Fibroblast of upper back skin (primary cell): ENCODE results near the gene USP25.

Source experiments
- DNase-seq: peaks from one replicate; pipeline ENCODE4 v3.0.0-alpha.2; 2013

Gene USP25, protein sequence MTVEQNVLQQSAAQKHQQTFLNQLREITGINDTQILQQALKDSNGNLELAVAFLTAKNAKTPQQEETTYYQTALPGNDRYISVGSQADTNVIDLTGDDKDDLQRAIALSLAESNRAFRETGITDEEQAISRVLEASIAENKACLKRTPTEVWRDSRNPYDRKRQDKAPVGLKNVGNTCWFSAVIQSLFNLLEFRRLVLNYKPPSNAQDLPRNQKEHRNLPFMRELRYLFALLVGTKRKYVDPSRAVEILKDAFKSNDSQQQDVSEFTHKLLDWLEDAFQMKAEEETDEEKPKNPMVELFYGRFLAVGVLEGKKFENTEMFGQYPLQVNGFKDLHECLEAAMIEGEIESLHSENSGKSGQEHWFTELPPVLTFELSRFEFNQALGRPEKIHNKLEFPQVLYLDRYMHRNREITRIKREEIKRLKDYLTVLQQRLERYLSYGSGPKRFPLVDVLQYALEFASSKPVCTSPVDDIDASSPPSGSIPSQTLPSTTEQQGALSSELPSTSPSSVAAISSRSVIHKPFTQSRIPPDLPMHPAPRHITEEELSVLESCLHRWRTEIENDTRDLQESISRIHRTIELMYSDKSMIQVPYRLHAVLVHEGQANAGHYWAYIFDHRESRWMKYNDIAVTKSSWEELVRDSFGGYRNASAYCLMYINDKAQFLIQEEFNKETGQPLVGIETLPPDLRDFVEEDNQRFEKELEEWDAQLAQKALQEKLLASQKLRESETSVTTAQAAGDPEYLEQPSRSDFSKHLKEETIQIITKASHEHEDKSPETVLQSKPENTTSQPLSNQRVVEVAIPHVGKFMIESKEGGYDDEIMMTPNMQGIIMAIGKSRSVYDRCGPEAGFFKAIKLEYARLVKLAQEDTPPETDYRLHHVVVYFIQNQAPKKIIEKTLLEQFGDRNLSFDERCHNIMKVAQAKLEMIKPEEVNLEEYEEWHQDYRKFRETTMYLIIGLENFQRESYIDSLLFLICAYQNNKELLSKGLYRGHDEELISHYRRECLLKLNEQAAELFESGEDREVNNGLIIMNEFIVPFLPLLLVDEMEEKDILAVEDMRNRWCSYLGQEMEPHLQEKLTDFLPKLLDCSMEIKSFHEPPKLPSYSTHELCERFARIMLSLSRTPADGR

GRCh38 chr21:15729674-15730483, at the start of gene USP25:
Gene USP25, plus strand, starts transcription at chr21:15729982. Its CDS starts 412 bp downstream, at chr21:15730394.
- DNase-seq: peak; percentile 69

DNA sequence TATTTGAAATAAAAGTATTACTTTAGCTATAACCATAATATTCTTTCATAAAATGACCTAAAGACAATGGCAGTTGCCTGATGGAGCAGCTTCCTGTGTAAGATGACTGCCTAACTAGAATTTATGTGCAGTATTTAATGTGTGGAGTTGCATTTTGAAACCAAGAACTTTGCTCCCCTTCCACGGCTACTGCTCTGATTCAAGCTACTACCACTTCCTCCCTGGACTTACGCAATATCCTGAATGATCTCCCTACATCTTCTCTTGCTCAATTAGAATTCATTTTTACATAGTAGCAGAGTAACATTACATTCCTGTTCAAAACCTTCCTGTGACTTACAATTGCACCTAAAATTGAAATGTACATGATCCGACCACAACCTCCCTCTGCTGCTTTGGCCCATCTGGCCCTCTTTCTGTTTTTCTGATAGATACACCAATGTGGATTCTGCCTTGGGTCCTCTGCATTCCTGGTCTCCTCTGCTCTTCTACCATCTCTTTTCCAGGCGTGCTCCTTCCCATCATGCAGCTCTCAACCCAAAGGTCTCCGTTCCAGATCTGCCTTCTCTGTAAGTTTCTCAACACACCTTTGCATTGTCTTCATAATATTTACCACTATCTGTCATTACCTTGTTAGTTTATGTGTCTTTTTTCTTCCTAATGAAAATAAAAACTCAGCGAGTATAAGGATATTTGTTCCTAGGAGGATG, 47.4 kb upstream of the USP25 start:
- peak; percentile 80 for DNase-seq

DNA sequence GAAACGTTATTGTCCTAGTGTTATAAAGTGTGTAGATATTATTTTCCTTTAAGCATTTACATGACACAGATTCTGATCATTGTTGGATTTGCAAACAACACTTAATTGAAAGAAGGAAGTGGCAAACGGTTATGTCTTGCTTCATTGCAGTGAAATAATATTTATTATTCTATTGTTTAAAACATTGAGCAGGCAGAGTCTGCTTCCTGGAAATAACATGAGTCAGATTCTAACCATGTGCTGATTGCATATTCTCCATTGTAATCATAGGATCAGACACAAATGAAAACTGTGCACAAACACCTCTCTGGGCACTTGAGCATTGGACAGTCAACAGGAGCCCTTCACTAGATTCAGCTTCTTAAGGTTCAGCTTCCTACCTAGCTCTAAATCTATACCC, 46.8 kb upstream of the USP25 start:
- peak; percentile 47 for DNase-seq

DNA sequence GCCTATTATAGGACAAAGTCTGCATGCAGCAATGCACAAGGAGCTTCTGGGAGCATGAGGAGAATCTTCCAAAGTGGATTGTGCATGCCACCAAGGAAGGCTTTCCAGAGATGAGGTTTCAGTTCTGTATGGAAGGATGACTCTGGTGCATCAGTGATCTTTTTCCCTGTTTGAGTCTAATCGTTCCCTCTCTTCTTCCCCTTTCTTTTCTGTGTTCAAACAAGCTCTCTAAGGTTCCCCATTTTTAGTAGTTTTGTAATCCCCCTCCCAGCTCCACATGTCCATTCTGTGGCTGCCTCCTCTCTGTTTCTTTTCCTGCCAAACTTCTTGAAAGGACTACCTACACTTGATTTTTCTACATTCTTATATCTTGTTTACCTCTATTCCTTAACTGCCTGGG, 43.3 kb upstream of the USP25 start:
- DNase-seq: no peak

GRCh38 chr21:15687208-15687607, 42.6 kb upstream of the USP25 start:
- DNase-seq: peak; percentile 27

DNA sequence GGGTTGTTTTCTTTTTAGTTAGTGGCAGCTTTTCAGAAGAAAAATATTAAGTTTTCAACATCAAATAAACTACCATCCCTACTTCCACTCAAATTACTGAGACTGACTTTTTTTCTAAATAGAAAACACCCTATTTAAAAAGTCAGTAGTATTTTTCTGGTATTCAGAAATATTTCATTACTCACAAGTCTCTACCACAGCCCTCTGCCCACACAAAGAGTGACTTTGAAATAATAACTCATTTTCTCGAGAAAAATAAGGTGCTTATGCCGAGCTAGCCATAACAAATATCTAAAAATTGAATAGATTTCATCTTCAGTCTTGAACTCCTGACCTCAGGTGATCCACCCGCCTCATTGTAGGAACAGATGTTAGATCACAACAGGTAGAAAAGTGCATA, 41.8 kb upstream of the USP25 start:
- DNase-seq: no peak

DNA sequence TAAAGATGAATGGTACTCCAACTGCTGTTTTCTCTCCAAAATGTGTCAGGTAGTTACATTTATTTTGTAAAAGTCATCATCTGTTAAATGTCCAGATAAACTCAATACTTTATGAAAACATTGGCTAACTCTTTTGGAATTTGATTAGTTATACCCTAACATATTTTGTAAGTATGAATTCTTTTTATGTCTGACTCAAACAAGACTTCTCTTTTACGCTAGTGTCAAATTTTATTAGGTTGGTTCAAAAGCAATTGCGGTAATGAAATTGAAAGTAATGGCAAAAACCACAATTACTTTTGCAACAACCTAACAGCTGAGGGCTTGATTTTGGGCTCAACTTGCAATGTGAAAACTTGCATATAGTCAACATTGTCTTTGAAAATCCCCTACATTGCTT, 41.0 kb upstream of the USP25 start:
- DNase-seq: peak; percentile 31

- DNase-seq: no peak
Observed at GRCh38 chr21:15692711-15693110, 37.1 kb upstream of the USP25 start.

GRCh38 chr21:15695241-15695640, 34.5 kb upstream of the USP25 start:
- peak; percentile 18 for DNase-seq

GRCh38 chr21:15701830-15702229, 28.0 kb upstream of the USP25 start:
- no peak for DNase-seq

- no peak for DNase-seq
Observed at GRCh38 chr21:15703932-15704331, 25.9 kb upstream of the USP25 start.

GRCh38 chr21:15706696-15707095, 23.1 kb upstream of the USP25 start:
- peak; percentile 100 for DNase-seq

GRCh38 chr21:15713412-15713811, 16.4 kb upstream of the USP25 start:
- peak; percentile 20 for DNase-seq

DNA sequence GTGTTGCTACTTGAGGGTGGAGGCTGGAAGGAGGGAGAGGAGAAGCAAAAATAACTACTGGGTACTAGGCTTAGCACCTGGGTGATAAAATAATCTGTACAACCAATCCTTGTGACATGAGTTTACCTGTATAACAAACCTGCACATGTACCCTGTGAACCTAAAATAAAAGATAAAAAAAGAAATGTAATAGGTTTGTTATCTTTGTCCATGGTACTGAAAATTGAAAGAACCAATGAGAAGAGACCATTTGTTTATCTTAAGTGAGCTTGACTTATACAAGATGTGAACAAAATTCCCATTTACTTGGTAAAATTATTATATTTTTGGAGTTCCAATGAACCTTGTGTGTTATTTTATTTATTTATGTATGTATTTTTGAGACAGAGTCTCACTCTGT, 11.1 kb upstream of the USP25 start:
- no peak for DNase-seq

GRCh38 chr21:15719976-15720375, 9.8 kb upstream of the USP25 start:
- DNase-seq: no peak

- DNase-seq: no peak
Observed at GRCh38 chr21:15722591-15723324, 7.0 kb upstream of the USP25 start.

- no peak for DNase-seq
Observed at GRCh38 chr21:15725949-15726348, 3.8 kb upstream of the USP25 start.

DNA sequence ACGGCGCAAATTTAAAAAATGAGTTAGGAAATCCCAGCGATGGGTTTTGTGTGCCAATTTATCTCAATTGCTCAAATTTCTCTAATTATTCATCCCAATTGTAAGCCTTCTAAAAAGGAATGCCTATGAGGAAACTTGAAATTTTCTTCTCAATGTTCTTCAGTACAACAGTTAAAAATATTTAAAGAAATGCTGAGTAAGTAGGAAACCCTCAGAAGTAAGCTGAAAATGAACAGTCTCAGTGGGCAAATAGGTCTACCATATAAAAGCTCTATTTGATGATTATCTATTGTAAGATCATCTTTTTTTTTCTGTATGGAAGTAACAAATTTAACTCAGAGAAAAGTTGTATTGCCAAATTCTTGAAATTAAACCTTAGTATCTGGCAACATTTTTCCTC, 1.7 kb upstream of the USP25 start:
- DNase-seq: no peak

DNA sequence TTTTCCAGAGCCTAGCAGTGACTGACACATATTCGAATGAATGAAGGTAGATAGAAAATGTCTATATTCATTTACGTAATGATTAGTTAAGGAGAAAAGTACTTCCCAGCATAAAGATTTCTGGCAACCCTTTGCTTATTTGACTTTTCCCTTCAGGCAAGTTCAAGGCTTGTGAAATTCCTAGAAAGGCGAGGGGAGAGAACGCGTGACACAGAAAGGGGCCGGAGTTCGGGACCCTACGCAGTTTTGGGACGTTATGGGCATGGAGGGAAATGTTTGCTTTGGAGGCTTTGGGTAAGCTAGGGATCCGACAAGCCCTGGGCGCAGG, 472 bp upstream of the USP25 start:
- no peak for DNase-seq

DNA sequence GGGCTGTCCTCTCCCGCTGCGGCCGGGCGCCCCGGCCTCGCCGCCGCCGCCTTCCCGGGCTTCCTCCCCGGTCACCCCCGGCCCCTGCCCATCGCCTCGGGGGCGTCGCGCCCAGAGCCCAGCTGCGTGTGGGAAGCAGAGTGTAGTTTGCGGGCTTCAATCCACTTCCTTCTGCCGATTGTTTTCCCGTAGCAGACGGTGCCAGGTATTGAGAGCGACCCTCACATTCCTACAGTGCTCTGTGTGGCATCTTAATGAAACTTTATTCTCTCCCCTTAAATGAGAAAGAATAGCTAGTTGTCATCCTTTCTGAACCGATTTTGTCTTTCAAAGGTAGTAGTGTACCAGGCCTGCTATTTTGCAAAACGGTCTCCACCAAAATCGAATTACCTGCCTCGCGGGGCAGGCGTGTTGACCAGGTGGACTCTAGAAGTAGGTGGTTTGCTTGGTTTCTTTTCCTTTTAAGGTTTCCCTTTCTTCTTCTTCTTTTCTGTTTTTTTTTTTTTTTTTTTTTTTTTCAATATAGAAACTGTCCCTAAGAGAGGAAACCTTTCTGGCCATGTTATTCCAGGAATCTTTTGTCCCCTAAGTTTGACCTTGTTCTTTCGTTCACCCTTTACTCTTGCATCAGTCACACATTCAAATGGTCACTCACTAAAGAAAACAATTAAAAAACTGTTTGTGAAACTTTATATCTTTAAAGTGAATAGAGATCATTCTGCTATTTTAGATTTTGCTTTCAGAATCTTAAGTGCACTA, 881 bp downstream of the USP25 start:
- DNase-seq: no peak

DNA sequence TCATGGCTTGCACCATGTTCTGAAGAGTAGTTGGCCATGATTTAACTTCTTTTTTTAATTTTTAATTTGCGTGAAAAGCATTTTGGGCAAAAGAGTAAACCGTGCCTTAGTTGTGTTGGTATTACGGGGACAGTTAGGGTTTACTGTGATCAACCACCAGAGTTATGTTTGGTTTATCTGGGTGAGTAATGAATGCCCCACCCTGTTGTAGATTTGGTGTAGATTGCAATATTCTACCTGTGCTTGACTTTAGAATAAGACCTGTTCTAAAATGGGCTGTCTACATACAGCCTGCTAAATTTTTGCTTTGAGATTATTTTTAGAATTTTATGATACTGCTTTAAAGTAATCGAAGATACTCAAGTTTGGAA, 1.4 kb downstream of the USP25 start:
- no peak for DNase-seq
